Astrocyte of the cerebellum (primary cell): ENCODE data around the gene OPRL1.

ENCODE experiments used
- DNase-seq: peaks from one replicate; pipeline ENCODE4 v3.0.0-alpha.2; 2011; ENCODE audit warnings: low read depth
- H3K4me3 ChIP-seq: 2 replicates; pipeline ENCODE4 v1.5.1; 2011; ENCODE audit warnings: mild to moderate bottlenecking, low read depth, low read length, moderate library complexity
- CTCF ChIP-seq: IDR thresholded peaks from 2 replicates; pipeline ENCODE4 v1.5.1; 2012; ENCODE audit warnings: low read length, low read depth, moderate library complexity, mild to moderate bottlenecking; ENCODE audit errors: missing control alignments
- in situ Hi-C: cut with HindIII; loops from 2 replicates; pipeline ENCODE4 v1.10.0; 2017; ENCODE audit warnings: low sequenced_read_pairs

The OPRL1 gene

GRCh38 chr20:64035066-64035932, 44.6 kb upstream of the OPRL1 start:
- no peak for DNase-seq
- in situ Hi-C loops: no loop called here
- H3K4me3 ChIP-seq: no peak overlapping the region
- no peak for TF ChIP-seq CTCF

DNA sequence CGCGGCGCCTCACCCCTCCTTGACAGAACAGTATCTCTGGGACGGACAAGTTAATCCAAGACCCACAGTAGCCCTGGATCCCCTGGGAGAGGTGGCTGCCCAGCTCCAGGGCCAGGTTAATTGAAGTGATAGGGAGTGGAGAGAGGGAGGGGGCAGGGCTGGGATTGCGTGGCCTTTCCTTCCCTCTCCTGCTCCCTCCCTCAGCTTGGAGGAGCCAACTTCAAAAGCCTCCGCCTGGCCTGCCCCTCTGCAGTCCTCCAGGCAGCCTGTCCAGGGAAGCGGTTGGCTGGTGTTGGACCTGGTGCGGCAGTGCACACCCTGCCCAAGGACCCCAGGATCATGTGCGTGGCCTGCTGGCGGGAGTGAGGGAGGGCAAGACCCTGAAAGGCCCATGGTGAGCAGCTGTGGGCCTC, 43.9 kb upstream of the OPRL1 start, which contains the start of gene C20orf204:
C20orf204 (plus strand) TSS at position 250 of the 413 bp plus-strand sequence; CDS start at position 392, 142 bp downstream.
- in situ Hi-C loops: no loop called here
- TF ChIP-seq CTCF: no peak
- DNase-seq: no peak
- no peak within 1 kb of the TSS for H3K4me3 ChIP-seq

GRCh38 chr20:64036346-64037198, 43.3 kb upstream of the OPRL1 start:
- in situ Hi-C loops: no loop called here
- H3K4me3 ChIP-seq: no peak overlapping the region
- DNase-seq: no peak
- no peak for TF ChIP-seq CTCF

DNA sequence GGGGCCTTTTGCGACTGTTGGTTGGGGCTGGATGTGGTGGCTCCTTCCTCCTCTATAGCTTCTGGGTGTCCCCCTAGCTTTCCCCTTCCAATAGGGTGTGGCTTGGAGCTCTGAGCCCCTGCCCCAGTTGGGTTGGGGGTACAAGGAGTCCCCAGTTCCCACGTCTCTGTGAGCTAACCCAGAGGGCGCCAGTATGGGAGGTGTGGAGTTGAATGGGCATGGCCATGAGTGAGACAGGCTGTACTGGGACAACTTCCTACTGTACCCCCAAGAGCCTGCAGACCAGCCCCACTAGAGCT, 42.7 kb upstream of the OPRL1 start:
- in situ Hi-C loops: no loop called here
- TF ChIP-seq CTCF: no peak
- no peak overlapping the region for H3K4me3 ChIP-seq
- no peak for DNase-seq

DNA sequence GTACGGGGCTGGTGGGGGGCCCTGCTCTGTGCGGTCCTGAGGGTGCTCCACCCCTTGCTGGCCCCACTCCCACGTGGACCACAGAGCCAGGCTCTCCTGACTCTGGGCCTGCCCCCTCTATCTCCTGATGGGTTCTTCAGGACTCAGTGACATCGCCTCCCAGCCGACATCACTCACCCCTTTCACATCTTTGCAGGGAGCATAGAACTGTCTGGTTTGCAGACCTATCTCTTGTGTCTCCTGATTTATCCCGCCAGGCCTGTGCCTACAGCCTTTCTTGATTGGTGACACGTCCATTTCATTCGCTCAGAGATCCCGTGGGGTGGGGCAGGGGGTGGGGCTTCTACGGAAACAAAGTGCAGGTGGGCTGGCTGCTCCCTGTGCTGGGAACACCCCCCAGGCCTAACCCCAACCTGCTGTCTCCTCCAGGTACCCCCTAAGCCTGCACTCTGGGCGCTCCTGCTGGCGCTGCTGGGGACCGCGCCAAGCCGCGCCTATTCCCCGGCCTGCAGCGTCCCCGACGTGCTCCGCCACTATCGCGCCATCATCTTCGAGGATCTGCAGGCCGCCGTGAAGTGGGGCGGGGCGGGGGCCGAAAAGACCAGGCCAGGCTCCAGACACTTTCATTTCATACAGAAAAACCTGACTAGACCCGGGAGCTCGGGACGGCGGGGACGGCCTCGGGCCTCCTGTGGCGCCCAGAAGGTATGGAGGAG, 42.2 kb upstream of the OPRL1 start:
- TF ChIP-seq CTCF: no peak
- no peak for DNase-seq
- in situ Hi-C loops: no loop called here
- no peak overlapping the region for H3K4me3 ChIP-seq

DNA sequence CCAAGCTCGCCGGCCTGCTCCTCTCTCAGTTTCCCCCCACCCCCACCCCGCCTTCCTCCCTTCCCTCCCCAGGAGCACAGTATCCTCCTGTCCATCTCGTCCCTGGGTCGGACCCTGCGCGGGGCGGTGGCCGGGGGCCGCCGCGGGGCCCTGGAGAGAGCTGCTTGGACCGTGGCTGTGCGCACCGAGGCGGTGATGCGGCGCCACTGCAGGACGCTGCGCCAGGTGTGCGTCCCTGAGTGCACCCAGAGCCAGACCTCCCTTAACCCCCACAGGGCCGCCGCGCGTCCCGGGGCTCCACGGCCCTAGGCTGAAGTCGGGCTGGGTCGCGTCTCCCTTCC, 41.7 kb upstream of the OPRL1 start:
- TF ChIP-seq CTCF: no peak
- in situ Hi-C loops: no loop called here
- no peak for DNase-seq
- H3K4me3 ChIP-seq: no peak overlapping the region
